Liver (tissue), 9 donors: ENCODE results near the gene RNF19B. TPM values are rescaled to one million over a fixed set of nuclear protein-coding genes. Genes with fewer than 3 reads are reported as not detected.

ENCODE experiments used
- DNase-seq: peaks from one replicate; pipeline ENCODE4 v3.0.0-alpha.2; 2017; ENCODE audit warnings: low spot score
- H3K27ac ChIP-seq, 2 donors: one replicate each; pipeline ENCODE4 v1.7.0; 2013; ENCODE audit warnings: inconsistent platforms in 2 of 2, low read length in 2 of 2, control low read depth in 1 of 2, low read depth in 1 of 2, mild to moderate bottlenecking in 1 of 2
- H3K27me3 ChIP-seq, 4 donors: one replicate each; pipeline versions ENCODE4 v1.6.1 to v1.7.0; 2013; ENCODE audit warnings: low read length in 3 of 4, inconsistent platforms in 1 of 4, mild to moderate bottlenecking in 1 of 4, moderate library complexity in 1 of 4; ENCODE audit not compliant: control insufficient read depth in 4 of 4, insufficient read depth in 4 of 4
- H3K36me3 ChIP-seq, 4 donors: one replicate each; pipeline versions ENCODE4 v1.6.1 to v1.7.0; 2013; ENCODE audit warnings: low read length in 3 of 4, mild to moderate bottlenecking in 3 of 4, low read depth in 1 of 4, moderate library complexity in 1 of 4; ENCODE audit not compliant: control insufficient read depth in 4 of 4, insufficient read depth in 3 of 4
- H3K4me1 ChIP-seq, 4 donors: one replicate each; pipeline versions ENCODE4 v1.6.1 to v1.7.0; 2013; ENCODE audit warnings: low read length in 3 of 4, mild to moderate bottlenecking in 3 of 4, moderate library complexity in 1 of 4; ENCODE audit not compliant: control insufficient read depth in 4 of 4, insufficient read depth in 4 of 4
- H3K4me3 ChIP-seq, 3 donors: one replicate each; pipeline versions ENCODE4 v1.6.1 to v1.7.0; 2013; ENCODE audit warnings: low read length in 3 of 3, control low read depth in 1 of 3, low read depth in 1 of 3, mild to moderate bottlenecking in 1 of 3
- H3K9ac ChIP-seq, 2 donors: one replicate each; pipeline ENCODE4 v1.7.0; 2013; ENCODE audit warnings: low read length in 2 of 2, mild to moderate bottlenecking in 2 of 2, moderate library complexity in 2 of 2, control low read depth in 1 of 2, low read depth in 1 of 2
- H3K9me3 ChIP-seq, 4 donors: one replicate each; pipeline versions ENCODE4 v1.6.1 to v1.7.0; 2013; ENCODE audit warnings: low read length in 3 of 4; ENCODE audit not compliant: control insufficient read depth in 4 of 4
- CTCF ChIP-seq: fragments of 150-350 bp; IDR thresholded peaks from 2 replicates; pipeline ENCODE4 v1.5.1; 2017; ENCODE audit warnings: improper control_type of control experiment, low read depth, low read length; ENCODE audit not compliant: missing input control
- EGR1 ChIP-seq, 2 donors: IDR thresholded peaks; 2 replicates each; pipeline ENCODE4 v1.6.1; 2016 to 2018; ENCODE audit warnings: antibody characterized with exemption in 2 of 2, low read depth in 2 of 2
- FOXA1 ChIP-seq: IDR thresholded peaks from 2 replicates; pipeline ENCODE4 v1.6.1; 2016; ENCODE audit warnings: antibody characterized with exemption
- FOXA2 ChIP-seq: IDR thresholded peaks from 2 replicates; pipeline ENCODE4 v1.6.1; 2016; ENCODE audit warnings: antibody characterized with exemption
- GABPA ChIP-seq, 2 donors: IDR thresholded peaks in 1 of 2; conservative IDR thresholded peaks in 1 of 2; 2 replicates each; pipeline ENCODE4 v1.6.1; 2016; ENCODE audit warnings: antibody characterized with exemption in 2 of 2, mild to moderate bottlenecking in 1 of 2, moderate library complexity in 1 of 2
- HNF4A ChIP-seq, 2 donors: conservative IDR thresholded peaks; 2 replicates each; pipeline ENCODE4 v1.6.1; 2016; ENCODE audit warnings: antibody characterized with exemption in 2 of 2, mild to moderate bottlenecking in 2 of 2
- HNF4G ChIP-seq: IDR thresholded peaks from 2 replicates; pipeline ENCODE4 v1.6.1; 2016; ENCODE audit warnings: antibody characterized with exemption
- JUND ChIP-seq, 2 donors: IDR thresholded peaks; 2 replicates each; pipeline ENCODE4 v1.6.1; 2016; ENCODE audit warnings: antibody characterized with exemption in 2 of 2
- NR2F2 ChIP-seq: IDR thresholded peaks from 2 replicates; pipeline ENCODE4 v1.6.1; 2016; ENCODE audit warnings: antibody characterized with exemption
- RAD21 ChIP-seq, 2 donors: IDR thresholded peaks; 2 replicates each; pipeline ENCODE4 v1.6.1; 2016; ENCODE audit warnings: antibody characterized with exemption in 2 of 2, mild to moderate bottlenecking in 2 of 2
- REST ChIP-seq: IDR thresholded peaks from 2 replicates; pipeline ENCODE4 v1.6.1; 2016; ENCODE audit warnings: antibody characterized with exemption, mild to moderate bottlenecking
- RXRA ChIP-seq, 2 donors: IDR thresholded peaks; 2 replicates each; pipeline ENCODE4 v1.6.1; 2017 to 2018; ENCODE audit warnings: antibody characterized with exemption in 2 of 2, mild to moderate bottlenecking in 1 of 2
- SP1 ChIP-seq: IDR thresholded peaks from 2 replicates; pipeline ENCODE4 v1.6.1; 2018; ENCODE audit warnings: antibody characterized with exemption, mild to moderate bottlenecking
- TAF1 ChIP-seq: conservative IDR thresholded peaks from 2 replicates; pipeline ENCODE4 v1.6.1; 2016; ENCODE audit warnings: antibody characterized with exemption, mild to moderate bottlenecking
- YY1 ChIP-seq: IDR thresholded peaks from 2 replicates; pipeline ENCODE4 v1.6.1; 2016; ENCODE audit warnings: antibody characterized with exemption, mild to moderate bottlenecking
- WGBS: extraction: QIAGEN DNeasy Blood & Tissue Kit; methylation state at CpG from one replicate; pipeline ENCODE4 v1.1.7; 2013; 5-methylcytosine and 5-hydroxymethylcytosine counted together
- polyA plus RNA-seq, 2 donors: library from polyadenylated mRNA; stranded (reverse) in 1 of 2; unstranded in 1 of 2; fragments of 200-250 nt in 1 of 2; fragments of >200 nt in 1 of 2; fragmentation: Nextera tagmentation in 1 of 2; extraction: Ambion mirVana in 1 of 2; gene quantifications; one replicate each; pipeline versions ENCODE4 v1.2.1 to v1.2.3, GENCODE V29; 2013 to 2015
- total RNA-seq, 2 donors: library from RNA; depleted of rRNA; stranded (reverse); fragments of >200 nt; gene quantifications; one replicate each; pipeline ENCODE4 v1.2.3, GENCODE V29; 2014
- TF ChIP-seq, protein P1 (sequence below): IDR thresholded peaks from 2 replicates; pipeline ENCODE4 v1.6.1; 2016; ENCODE audit warnings: antibody characterized with exemption
- TF ChIP-seq, protein P2 (sequence below): IDR thresholded peaks from 2 replicates; pipeline ENCODE4 v1.6.1; 2016; ENCODE audit warnings: antibody characterized with exemption
- TF ChIP-seq, protein P3 (sequence below): IDR thresholded peaks from 2 replicates; pipeline ENCODE4 v1.6.1; 2016; ENCODE audit warnings: antibody characterized with exemption
- donor health status: healthy.
- donor health status: healthy.
- donor health status: healthy.
- donor health status: healthy.
- donor health status: healthy.

RNF19B gene
- total and polyA plus RNA-seq, 4 donors, result 2.2 to 8.3 (median 5.0) TPM

GRCh38 chr1:32967888-32968568 is 3.4 kb upstream of the RNF19B start:
- no peak for DNase-seq
- TF ChIP-seq FOXA1 (no peak), HNF4A (conservative IDR thresholded peaks at IDR 0.05) (no peak), FOXA2 (no peak), EGR1 (IDR thresholded peaks at IDR 0.05; ENCODE audit: low read depth in 2 of 2) (no peak), GABPA (IDR thresholded peaks at IDR 0.05 in 1 of 2, conservative IDR thresholded peaks at IDR 0.05 in 1 of 2) (no peak), RAD21 (IDR thresholded peaks at IDR 0.05) (no peak), HNF4G (no peak), REST (no peak), JUND (IDR thresholded peaks at IDR 0.05) (no peak), YY1 (no peak), NR2F2 (no peak), CTCF (no peak), RXRA (IDR thresholded peaks at IDR 0.05) (no peak), TAF1 (no peak), SP1 (no peak)
- TF ChIP-seq, protein P1, sequence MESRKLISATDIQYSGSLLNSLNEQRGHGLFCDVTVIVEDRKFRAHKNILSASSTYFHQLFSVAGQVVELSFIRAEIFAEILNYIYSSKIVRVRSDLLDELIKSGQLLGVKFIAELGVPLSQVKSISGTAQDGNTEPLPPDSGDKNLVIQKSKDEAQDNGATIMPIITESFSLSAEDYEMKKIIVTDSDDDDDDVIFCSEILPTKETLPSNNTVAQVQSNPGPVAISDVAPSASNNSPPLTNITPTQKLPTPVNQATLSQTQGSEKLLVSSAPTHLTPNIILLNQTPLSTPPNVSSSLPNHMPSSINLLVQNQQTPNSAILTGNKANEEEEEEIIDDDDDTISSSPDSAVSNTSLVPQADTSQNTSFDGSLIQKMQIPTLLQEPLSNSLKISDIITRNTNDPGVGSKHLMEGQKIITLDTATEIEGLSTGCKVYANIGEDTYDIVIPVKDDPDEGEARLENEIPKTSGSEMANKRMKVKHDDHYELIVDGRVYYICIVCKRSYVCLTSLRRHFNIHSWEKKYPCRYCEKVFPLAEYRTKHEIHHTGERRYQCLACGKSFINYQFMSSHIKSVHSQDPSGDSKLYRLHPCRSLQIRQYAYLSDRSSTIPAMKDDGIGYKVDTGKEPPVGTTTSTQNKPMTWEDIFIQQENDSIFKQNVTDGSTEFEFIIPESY, result no peak
- TF ChIP-seq, protein P2, sequence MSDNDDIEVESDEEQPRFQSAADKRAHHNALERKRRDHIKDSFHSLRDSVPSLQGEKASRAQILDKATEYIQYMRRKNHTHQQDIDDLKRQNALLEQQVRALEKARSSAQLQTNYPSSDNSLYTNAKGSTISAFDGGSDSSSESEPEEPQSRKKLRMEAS, result no peak
- TF ChIP-seq, protein P3, sequence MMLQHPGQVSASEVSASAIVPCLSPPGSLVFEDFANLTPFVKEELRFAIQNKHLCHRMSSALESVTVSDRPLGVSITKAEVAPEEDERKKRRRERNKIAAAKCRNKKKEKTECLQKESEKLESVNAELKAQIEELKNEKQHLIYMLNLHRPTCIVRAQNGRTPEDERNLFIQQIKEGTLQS, result no peak
- WGBS, result 72% methylated on average over 4 of the region's 4 CpGs
- Histone ChIP-seq H3K27ac (no peak overlapping the region), H3K36me3 (no peaks in the 10 kb centered on the region), H3K4me3 (no peak overlapping the region), H3K27me3 (no peaks in the 10 kb centered on the region), H3K9me3 (no peaks in the 10 kb centered on the region), H3K4me1 (peaks cover 5 to 10% (median 6%) of the 10 kb centered on the region in 4 donors), H3K9ac (no peak overlapping the region)
